ENCODE results near the gene APOBEC3G.

GRCh38 chr22:39125622-39126021, 48.5 kb downstream of the APOBEC3G start:
- no peak for TF ChIP-seq CTCF (IDR thresholded peaks at IDR 0.05)
- TF ChIP-seq POLR2A (IDR thresholded peaks at IDR 0.05) = no peak
- TF ChIP-seq EP300 (IDR thresholded peaks at IDR 0.05) = no peak

Data from ovary (tissue), 3 donors.